ENCODE results near the gene EXOC6B.
A peak's percentile ranks its signal among the peaks of the same experiment; 100 is the strongest.

The EXOC6B gene

GRCh38 chr2:72828840-72829507, 3.1 kb upstream of the EXOC6B start:
- no peak for DNase-seq

- DNase-seq, result peak; percentile 66
Measured at GRCh38 chr2:72827966-72828646, 2.3 kb upstream of the EXOC6B start.

GRCh38 chr2:72827487-72827886, 1.7 kb upstream of the EXOC6B start:
- no peak for DNase-seq

- no peak for DNase-seq
Measured at GRCh38 chr2:72826156-72826477, 284 bp upstream of the EXOC6B start.

DNA sequence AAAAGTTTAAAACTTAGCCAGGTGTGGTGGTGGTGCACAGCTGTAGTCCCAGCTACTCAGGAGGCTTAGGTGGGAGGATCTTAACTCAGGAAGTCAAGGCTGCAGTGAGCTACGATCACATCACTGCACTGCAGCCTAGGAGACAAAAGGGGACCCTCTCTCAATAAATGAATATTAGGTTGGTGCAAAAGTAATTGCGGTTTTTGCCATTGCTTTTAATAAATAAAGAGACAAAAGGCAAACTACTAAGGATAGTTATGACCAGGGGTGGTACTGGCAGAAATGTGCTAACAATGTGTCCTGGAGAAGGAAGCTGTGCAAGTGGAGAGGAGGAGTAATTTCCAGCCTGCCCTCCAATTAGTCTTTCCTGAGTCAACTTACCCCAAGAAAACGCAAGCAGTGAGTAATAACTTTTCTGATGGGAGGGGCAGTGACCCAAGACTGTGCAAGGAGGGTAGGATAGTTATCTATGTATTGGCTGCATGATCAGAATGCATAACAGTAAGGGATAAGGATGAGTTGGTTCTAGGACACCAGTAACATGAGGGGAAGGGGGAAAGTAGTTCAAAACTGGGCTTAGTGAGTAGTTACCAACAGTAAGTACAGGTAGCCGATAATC, 1.5 kb downstream of the EXOC6B start:
- no peak for DNase-seq

DNA sequence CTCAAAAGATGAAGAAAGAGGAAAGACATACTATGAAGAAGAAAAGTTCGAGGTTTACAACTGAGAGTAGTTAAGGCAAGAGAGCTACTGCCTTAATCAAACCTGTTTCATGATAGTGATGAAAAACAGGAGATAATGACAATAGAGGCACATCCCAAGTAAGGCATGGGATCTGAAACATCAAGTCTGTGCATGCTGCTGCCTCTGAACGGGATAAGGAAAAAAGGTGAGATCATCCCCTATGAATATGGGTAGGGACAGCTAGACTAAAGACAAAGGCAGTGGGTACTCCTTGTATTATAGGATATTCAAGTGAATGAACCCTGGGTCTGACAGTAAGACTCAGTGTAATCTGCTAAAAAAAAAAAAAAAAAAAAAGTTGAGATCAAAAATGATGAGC, 3.0 kb downstream of the EXOC6B start:
- DNase-seq, result no peak

DNA sequence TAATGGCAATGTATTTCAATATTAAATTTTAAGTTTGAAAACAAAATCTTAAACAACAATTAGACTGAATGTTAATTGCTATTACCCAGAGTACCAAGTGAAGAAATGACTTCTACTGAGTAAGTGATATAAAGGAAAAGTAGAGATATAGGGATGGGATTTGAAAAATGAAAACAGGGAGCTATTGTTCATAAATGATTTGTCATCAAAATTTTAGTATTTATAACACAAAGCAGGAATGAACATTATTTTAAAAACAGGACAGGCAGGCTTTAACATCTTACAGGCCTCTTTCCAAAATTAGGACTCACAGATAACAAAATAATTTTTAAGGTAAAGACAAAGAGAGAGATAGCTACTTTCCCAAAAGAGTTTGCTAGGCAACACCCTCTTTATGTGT, 3.9 kb downstream of the EXOC6B start:
- no peak for DNase-seq

GRCh38 chr2:72821118-72821517, 4.7 kb downstream of the EXOC6B start:
- no peak for DNase-seq

DNA sequence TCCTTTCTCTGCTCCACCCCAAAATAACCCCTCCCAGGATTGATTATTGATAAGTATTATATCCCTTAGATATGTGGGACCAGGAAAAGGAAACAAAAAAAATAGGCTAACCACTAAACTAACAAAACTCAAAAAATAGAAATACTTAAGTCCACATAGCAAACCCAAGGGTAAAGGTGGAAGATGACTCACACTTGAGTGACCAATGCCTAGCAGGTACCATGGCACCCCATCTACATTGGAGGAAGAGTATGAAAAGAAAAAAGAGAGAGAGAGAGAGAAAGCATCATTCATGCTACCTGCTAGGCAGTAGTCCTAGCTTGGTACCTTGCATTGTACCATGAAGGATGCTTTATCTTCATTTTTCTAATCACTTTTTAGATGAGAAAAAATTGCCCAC, 6.3 kb downstream of the EXOC6B start:
- no peak for DNase-seq

- peak; percentile 83 for DNase-seq
Measured at GRCh38 chr2:72815655-72816278, 10.1 kb downstream of the EXOC6B start.

GRCh38 chr2:72813841-72814240, 12.0 kb downstream of the EXOC6B start:
- no peak for DNase-seq

DNA sequence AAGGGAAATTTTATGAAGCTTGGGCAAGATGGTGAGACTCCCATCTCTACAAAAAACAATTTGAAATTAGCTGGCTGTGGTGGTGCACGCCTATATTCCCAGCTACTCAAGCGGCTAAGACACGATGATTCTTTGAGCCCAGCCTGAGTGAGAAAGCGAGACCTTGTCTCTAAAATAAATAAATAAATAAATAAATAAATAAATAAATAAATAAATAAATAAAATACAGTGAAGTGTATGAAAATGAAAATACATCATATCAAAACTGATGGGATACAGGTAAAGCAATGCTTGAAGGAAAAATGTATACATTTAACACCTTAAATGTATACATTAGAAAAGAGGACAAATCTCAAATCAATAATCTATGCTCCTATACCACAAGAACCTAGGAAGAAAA, 15.7 kb downstream of the EXOC6B start:
- no peak for DNase-seq

DNA sequence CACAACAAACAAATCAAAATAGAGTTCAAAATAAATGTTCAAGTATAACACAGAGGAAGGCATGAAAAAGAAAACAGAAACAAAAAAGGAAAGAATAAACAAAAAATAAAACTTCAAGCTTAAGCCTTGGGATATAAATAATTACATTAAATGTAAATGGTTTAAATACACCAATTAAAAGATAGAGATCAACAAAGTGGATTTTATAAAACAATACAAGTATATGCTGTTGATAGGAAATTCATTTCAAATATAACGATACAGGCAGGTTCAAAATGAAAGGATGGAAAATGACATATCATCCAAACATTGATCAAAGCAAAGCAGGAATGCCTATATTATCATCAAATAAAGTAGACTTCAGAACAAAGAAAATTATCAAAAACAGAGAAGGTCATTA, 16.7 kb downstream of the EXOC6B start:
- DNase-seq, result no peak

GRCh38 chr2:72806280-72806945, 19.4 kb downstream of the EXOC6B start:
- DNase-seq, result no peak

DNA sequence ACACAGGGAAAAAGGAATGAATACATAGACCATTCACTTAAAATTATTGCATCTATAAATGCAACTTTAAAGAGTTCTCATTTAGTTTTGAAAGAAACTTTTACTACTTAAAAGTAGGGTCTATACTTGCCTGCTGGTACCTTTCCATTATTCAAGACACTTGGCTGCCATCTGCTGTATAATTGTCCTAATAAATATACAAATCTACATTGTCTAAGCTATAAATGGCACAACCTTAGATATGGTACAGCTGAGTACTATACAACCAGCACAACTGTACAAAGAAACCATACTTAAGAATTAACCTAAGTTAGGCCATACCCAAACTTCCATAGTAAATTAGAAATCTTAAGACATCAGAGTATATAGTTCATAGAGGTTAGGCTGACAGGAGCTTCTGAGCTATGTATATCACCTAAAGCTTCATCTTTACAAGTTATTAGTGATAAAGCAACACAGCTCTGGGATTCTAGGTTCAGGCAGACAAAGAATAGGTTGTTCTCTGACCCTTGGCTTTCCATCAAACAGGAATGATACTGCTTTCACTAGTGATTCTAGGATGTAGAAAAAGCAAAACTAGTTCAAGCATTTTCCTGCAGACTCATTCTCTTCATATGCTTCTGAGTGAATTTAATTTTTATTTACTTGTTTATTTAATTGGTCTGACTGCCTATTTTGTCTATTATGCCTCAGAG, 22.1 kb downstream of the EXOC6B start:
- no peak for DNase-seq

DNA sequence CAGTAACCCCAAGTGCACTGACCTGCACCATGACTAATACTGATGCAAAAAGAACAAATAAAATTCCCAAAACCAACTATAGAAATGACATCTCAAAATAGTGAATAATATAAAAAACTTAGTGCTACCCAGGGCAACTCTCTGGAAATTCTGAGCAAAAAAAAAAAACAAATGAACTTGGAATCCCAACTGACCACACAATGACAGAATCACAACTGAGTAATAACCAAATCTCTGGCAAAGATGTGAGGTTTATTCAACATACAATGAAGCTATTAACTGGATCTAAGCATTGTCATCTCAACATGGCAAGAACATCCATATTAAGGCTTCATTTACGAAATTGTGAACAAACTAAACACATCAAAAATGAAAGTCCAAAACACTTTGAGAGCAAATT, 22.7 kb downstream of the EXOC6B start:
- no peak for DNase-seq

- DNase-seq, result no peak
Measured at GRCh38 chr2:72800492-72800891, 25.3 kb downstream of the EXOC6B start.

DNA sequence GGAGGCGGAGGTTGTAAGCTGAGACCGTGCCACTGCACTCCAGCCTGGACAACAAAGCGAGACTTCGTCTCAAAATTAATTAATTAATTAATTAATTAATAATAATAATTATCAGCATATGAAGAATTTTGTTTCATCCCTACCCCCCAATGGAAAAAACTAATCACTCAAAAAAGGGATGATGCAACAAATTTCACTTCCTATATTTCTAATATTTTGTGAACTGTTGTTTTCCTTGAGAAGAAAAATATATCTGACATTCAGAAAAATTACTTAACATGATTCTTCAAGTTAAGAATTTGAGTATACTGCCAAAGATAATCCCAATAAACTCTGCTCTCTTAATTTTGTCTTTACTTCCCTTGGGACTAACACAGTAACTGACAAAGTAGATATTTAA, 28.1 kb downstream of the EXOC6B start:
- DNase-seq, result no peak

GRCh38 chr2:72796766-72797165, 29.1 kb downstream of the EXOC6B start:
- DNase-seq, result no peak

DNA sequence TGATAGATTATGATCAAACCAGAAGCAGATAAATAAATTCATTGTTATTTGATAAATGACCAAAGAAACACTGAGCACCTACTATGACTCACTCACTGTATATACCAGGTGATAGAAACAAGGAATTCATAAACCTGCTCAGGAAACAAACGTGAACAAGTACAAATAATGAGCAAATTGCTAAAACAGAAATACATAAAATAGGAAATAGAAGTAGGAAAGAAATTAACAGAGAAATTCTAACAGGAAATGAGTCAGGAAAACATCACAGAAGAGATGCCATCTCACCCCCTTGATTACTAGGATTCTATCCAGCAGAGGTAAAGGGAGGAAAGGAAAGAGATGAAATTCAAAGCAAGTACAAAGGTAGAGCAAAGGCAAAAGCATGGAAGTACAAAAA, 31.3 kb downstream of the EXOC6B start:
- no peak for DNase-seq

GRCh38 chr2:72793798-72794440, 31.9 kb downstream of the EXOC6B start:
- DNase-seq, result no peak

- DNase-seq, result no peak
Measured at GRCh38 chr2:72789241-72789640, 36.6 kb downstream of the EXOC6B start.
